HG03439 (cell line): Measurements from ENCODE around the gene RPL41.

ENCODE experiments used
- ATAC-seq: cut with Tn5 transposase; IDR thresholded peaks from one replicate; pipeline ENCODE4 v1.9.1; 2021; ENCODE audit warnings: mild to moderate bottlenecking, moderate library complexity; ENCODE audit not compliant: unreplicated experiment

Gene RPL41

GRCh38 chr12:56127485-56127887, 11.1 kb downstream of the RPL41 start:
- ATAC-seq, result no peak

DNA sequence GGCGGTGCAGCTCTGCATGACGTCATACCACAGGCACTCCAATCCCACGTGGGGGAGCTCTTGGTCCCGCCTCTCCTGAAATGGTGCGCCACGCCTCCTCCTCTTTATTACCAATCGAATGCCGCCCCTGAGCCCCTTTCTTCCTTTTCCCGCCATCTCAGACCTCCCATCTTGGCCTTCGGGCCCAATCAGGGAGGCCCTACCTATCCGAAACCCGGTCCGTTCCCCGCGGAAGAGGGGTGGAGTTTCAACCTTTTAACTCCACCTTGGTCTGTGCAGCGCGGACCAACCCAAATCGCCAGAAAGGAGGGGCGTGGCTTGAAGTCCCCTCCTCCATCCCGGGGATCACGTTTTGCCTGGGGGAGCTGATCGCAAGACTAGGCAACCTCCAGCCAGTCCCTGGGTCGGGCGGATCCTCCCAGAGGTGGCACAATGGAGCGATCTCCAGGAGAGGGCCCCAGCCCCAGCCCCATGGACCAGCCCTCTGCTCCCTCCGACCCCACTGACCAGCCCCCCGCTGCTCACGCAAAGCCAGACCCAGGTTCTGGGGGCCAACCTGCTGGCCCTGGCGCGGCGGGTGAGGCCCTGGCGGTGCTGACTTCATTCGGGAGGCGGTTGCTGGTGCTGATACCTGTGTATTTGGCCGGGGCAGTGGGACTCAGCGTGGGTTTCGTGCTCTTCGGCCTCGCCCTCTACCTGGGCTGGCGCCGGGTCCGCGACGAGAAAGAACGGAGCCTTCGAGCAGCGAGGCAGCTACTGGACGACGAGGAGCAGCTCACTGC, 11.6 kb downstream of the RPL41 start, which contains the start of gene ESYT1:
TSS of gene ESYT1 (plus strand) at position 380 of the 782 bp plus-strand sequence. CDS start at position 433, 53 bp downstream.
- ATAC-seq, result peak; percentile 90

DNA sequence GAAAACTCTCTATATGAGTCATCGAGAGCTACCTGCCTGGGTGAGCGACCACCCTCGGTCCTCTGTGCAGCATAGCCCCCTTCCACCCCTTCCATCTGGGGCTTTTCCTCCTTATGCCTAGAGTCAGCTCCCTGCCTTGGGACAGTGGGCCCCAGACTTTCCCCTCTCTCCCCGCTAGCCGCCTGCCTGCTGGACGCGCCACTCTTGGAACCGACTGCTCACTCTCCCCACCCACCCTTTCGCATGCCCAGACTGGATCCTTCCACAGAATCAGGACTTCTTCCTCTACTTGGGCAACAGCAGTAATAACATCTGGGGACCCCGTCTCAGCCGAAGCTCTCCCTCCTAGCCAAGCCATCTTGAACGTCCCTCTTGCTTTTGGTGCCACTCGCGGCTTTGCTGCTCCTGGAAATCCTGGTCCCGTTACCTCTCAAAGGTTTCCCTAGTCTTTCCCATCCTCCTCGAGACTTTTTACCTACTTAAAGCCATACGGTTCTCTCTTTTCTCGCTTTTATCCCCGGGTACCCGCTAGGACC, 12.3 kb downstream of the RPL41 start:
- ATAC-seq, result no peak

DNA sequence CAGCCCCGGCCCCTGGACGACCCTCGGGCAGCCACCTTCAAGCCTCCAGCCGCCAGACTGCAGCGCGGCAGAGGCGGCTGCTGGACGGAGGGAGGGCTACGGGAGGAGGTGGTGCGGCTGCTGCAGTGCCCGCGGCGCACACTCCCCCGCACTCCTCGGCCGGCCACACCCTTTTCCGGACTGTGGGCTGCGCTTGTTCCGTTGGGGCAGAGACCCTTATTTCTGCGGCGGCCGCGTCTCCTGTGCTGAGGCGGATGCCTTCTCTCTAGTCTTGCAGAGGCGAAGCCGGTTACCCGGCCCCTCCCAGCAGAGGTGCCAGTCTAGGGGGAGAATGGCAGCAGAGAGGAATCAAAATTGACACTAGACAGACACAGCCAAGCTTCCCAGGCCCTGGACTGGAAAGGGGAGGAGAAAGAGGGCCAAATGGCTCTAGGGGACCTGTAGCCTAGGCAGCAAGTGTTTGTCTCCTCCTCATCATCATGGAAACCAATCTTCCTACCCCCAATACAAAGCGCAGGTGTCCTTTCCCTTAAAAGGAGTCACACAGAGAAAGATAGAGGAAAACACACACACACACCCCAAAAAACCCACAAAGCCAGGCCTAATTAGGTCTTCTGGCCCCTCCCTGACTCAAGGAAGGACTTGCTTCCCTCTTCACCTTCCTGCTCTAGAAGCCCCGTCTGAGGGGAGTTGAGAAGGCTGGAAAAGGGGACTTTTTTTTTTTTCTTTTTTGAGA, 12.9 kb downstream of the RPL41 start:
- ATAC-seq, result no peak

DNA sequence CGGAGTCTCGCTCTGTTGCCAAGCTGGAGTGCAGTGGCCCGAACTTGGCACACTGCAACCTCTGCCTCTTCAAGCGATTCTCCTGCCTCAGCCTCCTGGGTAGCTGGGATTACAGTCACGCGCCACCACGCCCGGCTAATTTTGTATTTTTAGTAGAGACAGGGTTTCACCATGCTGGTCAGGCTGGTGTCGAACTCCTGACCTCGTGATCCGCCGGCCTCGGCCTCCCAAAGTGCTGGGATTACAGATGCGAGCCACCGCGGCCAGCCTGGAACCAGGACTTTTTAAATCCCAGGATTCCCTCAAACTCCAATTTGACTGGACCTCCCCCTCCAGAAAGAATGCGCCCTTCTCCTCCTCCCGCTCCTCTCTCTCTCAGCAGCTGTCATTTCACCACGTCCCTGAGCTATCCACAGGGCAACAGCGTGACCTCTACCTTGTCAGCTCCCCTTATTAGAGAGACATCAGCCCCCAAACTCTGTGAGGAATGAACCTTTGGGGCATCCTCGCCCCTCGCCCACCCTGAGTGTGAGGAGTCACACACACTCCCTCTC, 13.6 kb downstream of the RPL41 start:
- no peak for ATAC-seq

DNA sequence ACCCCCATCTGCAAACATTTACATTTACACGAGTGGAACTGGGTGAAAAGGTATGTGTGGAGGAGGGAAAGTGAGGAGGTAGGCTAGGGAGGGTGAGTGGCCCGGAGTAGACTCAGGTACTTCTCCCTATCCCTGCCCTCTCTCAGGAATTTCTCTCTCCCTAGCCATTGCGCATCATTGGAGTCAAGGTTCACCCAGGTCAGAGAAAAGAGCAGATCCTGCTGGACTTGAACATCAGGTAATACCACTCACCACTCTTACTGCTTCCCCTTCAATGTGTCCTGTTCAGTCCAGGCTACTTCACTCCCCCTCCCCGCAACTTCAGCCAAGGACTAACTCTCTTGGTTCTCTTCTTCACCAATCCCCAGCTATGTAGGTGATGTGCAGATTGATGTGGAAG, 14.4 kb downstream of the RPL41 start:
- ATAC-seq, result no peak

GRCh38 chr12:56134897-56135296, 18.5 kb downstream of the RPL41 start:
- ATAC-seq, result no peak

DNA sequence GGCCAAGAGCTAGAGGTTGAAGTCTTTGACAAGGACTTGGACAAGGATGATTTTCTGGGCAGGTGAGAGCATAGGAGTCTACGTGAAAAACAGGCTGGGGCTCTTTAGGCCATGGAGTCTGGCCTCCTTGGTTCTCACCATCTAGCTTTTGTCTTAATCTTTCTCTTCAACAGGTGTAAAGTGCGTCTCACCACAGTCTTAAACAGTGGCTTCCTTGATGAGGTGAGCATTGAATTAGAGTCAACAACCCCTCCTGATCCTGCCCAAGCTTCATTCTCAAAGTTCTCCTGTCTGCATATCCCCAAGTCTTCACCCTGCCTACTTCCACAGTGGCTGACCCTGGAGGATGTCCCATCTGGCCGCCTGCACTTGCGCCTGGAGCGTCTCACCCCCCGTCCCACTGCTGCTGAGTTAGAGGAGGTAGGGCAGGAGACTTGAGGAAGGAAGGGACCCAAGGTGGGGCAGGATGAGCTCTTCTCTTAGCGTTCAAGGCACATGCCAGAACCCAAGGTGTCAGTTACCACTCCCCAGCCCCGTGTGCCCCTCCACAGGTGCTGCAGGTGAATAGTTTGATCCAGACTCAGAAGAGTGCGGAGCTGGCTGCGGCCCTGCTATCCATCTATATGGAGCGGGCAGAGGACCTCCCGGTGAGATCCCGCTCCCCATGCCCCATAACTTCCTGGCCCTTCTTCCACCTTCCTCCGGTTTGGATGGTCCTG, 21.6 kb downstream of the RPL41 start:
- no peak for ATAC-seq

DNA sequence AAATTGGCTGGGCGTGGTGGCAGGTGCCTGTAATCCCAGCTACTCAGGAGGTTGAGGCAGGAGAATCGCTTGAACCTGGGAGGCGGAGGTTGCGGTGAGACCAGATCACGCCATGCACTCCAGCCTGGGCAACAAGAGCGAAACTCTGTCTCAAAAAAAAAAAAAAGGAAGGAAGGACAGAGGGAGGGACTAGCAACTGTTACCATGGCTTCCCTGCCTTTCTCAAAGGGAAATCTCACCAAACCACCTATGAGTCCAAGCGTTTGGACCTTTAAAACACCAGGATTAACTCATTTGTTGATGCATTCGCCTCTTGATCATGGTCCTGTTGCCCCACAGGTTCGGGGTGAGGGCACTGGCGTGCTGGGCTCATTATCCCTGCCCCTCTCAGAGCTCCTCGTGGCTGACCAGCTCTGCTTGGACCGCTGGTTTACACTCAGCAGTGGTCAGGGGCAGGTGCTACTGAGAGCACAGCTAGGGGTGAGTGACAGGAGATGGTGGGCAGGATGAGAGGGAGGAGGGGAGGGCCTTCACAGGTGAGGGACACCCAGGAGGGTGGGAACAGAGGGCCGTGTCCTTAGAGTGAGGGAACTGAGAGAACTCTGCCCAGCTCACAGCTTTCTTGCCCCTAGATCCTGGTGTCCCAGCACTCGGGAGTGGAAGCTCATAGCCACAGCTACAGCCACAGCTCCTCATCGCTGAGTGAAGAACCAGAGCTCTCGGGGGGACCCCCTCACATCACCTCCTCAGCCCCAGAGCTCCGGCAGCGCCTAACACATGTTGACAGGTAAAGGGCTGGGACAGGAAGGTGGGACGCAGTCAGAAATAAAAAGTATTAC, 25.7 kb downstream of the RPL41 start:
- no peak for ATAC-seq

DNA sequence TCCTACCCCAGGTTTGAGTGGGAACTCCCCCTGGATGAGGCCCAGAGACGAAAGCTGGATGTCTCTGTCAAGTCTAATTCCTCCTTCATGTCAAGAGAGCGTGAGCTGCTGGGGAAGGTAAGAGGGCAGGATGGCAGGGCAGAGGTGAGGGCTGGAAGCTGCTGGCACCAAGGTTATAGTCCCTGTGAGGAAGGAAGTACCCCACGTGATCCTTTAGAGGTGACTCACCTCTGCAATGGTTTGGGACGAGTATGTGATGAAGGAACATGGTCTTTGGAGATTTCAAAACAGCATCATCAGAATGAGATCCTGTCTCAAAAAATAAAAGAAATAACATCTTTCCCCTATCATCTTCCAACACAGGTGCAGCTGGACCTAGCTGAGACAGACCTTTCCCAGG, 26.8 kb downstream of the RPL41 start:
- no peak for ATAC-seq

- no peak for ATAC-seq
Observed at GRCh38 chr12:56143870-56144269, 27.4 kb downstream of the RPL41 start.

DNA sequence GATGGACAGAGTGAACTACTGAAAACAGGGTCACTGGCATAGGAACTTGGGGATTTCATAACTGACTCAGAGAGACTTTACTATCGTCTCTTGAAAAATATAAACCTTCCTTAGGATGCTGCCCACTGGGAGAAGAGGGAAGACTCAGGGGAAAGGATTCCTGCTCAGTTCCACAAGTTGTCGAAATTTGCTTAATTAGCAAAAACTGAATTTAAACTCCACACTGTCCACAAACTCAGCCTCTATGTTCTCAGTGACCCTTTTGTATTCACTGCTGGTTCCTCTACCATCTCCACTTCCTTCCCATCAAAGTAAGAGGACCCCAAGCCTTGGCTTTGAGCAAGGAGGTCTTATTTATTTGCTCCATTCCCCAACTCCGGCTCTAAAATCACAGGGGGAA, 28.8 kb downstream of the RPL41 start:
- no peak for ATAC-seq

DNA sequence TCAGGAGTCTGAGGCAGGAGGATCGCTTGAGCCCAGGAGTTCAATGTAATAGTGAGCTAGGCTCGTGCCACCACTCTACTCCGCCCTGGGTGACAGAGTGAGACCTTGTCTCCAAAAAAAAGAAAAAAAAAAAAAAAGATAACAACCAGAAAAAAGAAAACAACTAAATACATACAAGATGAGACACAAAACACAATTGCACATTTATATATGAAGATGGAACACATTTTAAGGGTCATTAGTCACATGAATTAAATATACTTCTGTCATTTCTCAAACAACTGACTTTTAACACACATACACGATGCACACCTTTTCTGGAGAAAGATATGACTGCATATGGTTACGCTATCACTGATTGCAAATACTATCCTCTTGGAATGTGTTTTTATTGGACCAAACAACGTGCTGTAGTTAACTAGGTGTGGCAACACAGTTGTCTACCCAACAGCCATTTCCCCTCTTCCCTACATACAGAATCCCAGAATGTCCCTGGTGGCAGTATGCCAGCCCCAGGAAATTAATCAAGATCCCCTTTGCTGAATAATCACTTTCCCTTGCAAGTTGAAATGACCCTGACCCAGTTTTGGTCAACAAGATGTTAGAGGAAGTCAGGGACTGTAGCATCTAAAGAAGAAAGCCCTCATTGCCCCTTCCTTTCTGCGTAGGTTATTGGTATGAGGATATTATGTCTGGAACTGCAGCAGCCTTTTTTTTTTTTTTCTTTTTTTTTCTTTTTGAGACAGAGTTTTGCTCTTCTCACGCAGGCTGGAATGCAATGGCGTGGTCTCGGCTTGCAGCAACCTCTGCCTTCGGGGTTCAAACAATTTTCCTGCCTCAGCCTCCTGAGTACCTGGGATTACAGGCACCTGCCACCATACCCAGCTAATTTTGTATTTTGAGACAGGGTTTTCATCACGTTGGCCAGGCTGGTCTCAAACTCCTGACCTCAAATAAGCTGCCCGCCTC, 30.3 kb downstream of the RPL41 start:
- ATAC-seq, result no peak

DNA sequence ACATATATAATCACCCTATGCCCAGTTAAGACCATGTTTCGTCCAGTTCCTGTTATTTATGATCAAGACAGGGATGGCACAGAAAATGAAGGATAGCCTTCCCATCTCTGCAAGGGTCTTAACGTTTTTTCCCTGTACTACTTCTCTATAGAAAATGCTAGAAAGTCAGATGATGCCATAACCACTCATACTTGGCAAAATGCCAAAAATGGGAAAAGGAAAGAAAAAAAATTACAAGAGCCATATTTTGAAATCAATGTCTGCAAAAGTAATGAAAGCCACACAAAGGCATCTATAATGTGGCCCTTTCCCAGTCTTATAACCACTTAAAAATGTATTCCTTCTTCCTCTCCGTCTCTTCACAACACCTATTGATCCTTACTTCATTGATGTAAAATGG, 34.1 kb downstream of the RPL41 start:
- no peak for ATAC-seq

DNA sequence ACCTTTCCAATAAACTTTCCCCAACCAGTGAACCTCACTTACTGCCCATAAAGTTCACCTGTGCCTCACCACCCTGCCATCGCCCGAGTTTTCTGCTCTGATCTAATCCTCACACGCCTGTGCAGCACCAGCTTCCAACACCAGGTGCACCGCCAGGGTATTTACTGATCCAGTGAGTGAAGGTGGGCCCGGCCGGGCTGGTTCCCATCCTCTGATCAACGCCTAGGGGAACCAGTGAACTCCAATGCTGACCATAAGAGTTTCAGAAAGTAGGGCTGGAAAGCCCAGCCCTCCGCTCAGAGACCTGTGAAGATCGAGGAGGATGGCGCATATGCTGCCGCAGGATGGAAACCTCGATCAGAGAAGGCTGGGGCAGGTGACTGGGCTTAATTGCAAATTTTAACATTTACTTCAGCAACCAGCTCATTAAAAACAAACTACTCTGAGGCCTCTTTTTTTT, 35.3 kb downstream of the RPL41 start:
- peak; percentile 51 for ATAC-seq

GRCh38 chr12:56152132-56152755, 35.8 kb downstream of the RPL41 start, which contains the start of gene MYL6B:
MYL6B (plus strand) TSS chr12:56152587; CDS start chr12:56153919, 1,332 bp downstream.
- ATAC-seq, result peak; percentile 81

DNA sequence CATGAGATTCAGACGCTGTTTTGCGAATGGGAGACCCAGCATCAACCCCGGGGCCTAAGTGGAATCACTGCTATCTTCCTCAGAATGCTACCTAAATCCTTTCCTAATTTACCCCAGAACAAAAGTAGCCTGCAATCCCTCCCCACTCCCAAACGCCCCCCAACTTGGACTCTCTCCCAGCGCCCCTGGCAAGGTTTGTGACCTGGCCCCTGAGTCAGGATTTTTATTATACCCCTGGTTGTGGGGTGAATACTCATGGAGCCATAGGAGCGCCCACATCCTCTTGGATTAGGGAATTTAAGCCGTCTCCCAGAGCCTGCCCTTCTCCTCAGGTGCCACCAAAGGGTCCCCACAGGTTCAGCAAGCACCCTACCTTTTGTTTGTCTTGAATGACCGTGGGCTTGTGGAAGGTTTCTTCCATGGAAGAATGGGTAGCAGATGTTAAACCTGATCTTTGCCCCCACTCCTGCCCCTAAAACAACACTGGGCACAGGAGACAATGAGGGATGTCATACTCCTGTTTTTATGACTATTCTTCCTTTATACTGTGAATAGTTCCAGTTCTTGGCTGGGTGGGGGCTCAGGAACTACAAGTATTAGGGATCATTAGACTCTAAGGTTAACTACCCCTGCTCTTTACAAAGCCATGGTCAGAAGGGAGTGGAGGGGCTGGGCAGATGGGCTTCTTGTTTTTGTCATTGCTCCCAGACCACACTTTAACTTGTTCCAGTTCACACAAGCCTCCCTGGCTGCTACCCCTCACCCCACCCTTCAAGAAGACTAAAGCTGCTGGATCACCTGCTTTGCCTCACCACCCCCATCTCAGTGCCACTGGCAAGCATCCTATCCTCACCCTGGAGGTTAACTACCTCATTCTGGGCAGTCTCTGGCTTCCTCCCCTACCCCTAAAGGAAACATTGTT, 36.6 kb downstream of the RPL41 start:
- ATAC-seq, result no peak
